Stimulated activated CD8-positive, alpha-beta memory T cell treated with anti-CD3 and anti-CD28 coated beads, Interleukin-7, amount 100 ng/mL, for 1 hour (primary cell): Measurements from ENCODE around the gene ELK4.

Source experiments
- DNase-seq, 2 donors: peaks; one replicate each; pipeline ENCODE4 v3.0.0-alpha.2; 2020; ENCODE audit warnings: low read depth in 2 of 2

The ELK4 gene

DNA sequence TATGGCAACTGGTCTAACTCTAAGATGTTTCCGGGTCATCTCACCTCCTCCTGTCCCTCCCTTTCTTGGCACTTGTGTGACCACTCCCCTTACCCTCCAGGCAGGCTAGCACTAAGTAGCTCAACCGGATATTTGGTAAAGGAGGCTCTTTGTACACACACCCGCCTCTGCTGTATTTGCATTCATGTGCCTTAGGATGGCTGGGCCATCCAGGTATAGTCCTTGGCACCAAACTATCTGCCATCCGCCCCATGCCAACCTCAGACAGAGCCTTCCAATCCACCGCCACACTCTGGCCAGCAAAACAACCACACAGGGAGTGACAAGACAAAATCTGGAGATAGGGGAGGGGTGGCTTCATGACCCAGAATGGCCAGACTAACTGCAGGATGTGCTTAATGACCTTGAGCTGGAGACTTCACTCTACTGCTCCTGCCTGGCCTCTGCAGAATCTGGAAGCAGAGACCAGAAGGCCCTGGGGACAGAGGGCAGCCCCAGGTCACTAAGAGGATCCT lies 67.8 kb downstream of the ELK4 start:
- no peak for DNase-seq

GRCh38 chr1:205561501-205562203 lies 70.2 kb downstream of the ELK4 start:
- DNase-seq = no peak
